HEK293 (cell line): ENCODE results near the gene KCNG3.

Source experiments
- GLI4 ChIP-seq: fragments of 450-650 bp; formaldehyde crosslinking; IDR thresholded peaks from 2 replicates; pipeline ENCODE4 v1.5.1; 2016; ENCODE audit warnings: missing biosample characterization, missing genetic modification characterization
- SALL2 ChIP-seq: fragments of 450-650 bp; formaldehyde crosslinking; IDR thresholded peaks from 2 replicates; pipeline ENCODE4 v1.5.0; 2017; ENCODE audit warnings: missing biosample characterization, mild to moderate bottlenecking, missing genetic modification characterization, borderline replicate concordance
- YY1 ChIP-seq: fragments of 450-650 bp; formaldehyde crosslinking; IDR thresholded peaks from 2 replicates; pipeline ENCODE4 v1.5.1; 2018; ENCODE audit warnings: missing biosample characterization, missing genetic modification characterization
- ZBTB8A ChIP-seq: fragments of 450-650 bp; formaldehyde crosslinking; IDR thresholded peaks from 2 replicates; pipeline ENCODE4 v1.5.1; 2016; ENCODE audit warnings: missing biosample characterization, missing genetic modification characterization
- ZFP3 ChIP-seq: fragments of 450-650 bp; formaldehyde crosslinking; IDR thresholded peaks from 2 replicates; pipeline ENCODE4 v1.5.1; 2016; ENCODE audit warnings: low read depth, missing biosample characterization, missing genetic modification characterization
- ZNF449 ChIP-seq: fragments of 450-650 bp; formaldehyde crosslinking; IDR thresholded peaks from 2 replicates; pipeline ENCODE4 v1.5.1; 2017; ENCODE audit warnings: missing biosample characterization, mild to moderate bottlenecking, missing genetic modification characterization, moderate library complexity
- ZNF76 ChIP-seq: fragments of 450-650 bp; formaldehyde crosslinking; IDR thresholded peaks from 2 replicates; pipeline ENCODE4; 2016; ENCODE audit warnings: low read depth, missing biosample characterization, missing genetic modification characterization, borderline replicate concordance
- TF ChIP-seq, protein P1 (sequence below): fragments of 450-650 bp; formaldehyde crosslinking; IDR thresholded peaks from 2 replicates; pipeline ENCODE4 v1.5.1; 2016; ENCODE audit warnings: missing biosample characterization, missing genetic modification characterization

- TF ChIP-seq ZNF76 (tag by site-specific recombination) (no peak), ZFP3 (tag by site-specific recombination) (no peak), ZBTB8A (tag by site-specific recombination) (no peak), GLI4 (tag by site-specific recombination) (no peak), SALL2 (tag by site-specific recombination) (no peak), ZNF449 (tag by site-specific recombination) (no peak), YY1 (no peak)
- TF ChIP-seq, protein P1, sequence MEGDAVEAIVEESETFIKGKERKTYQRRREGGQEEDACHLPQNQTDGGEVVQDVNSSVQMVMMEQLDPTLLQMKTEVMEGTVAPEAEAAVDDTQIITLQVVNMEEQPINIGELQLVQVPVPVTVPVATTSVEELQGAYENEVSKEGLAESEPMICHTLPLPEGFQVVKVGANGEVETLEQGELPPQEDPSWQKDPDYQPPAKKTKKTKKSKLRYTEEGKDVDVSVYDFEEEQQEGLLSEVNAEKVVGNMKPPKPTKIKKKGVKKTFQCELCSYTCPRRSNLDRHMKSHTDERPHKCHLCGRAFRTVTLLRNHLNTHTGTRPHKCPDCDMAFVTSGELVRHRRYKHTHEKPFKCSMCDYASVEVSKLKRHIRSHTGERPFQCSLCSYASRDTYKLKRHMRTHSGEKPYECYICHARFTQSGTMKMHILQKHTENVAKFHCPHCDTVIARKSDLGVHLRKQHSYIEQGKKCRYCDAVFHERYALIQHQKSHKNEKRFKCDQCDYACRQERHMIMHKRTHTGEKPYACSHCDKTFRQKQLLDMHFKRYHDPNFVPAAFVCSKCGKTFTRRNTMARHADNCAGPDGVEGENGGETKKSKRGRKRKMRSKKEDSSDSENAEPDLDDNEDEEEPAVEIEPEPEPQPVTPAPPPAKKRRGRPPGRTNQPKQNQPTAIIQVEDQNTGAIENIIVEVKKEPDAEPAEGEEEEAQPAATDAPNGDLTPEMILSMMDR = no peak
Observed at GRCh38 chr2:42421157-42421485, 72.7 kb downstream of the KCNG3 start.
